Breast epithelium (tissue), 4 donors: ENCODE results near the gene TNFRSF25. TPM values are rescaled to one million over a fixed set of nuclear protein-coding genes. Genes with fewer than 3 reads are reported as not detected.

Source experiments
- DNase-seq, 2 donors: peaks; one replicate each; pipeline ENCODE4 v3.0.0-alpha.2; 2019; ENCODE audit warnings: low spot score in 2 of 2
- H3K27ac ChIP-seq, 2 donors: fragments of 200-600 bp; sonication (generic) in 1 of 2; one replicate each; pipeline ENCODE4 v1.5.1; 2016 to 2019; ENCODE audit warnings: mild to moderate bottlenecking in 1 of 2
- H3K27me3 ChIP-seq, 2 donors: fragments of 200-600 bp; sonication (generic) in 1 of 2; one replicate each; pipeline versions ENCODE4 v1.5.1 to v1.6.0; 2017 to 2019; ENCODE audit warnings: control low read depth in 1 of 2, mild to moderate bottlenecking in 1 of 2
- H3K36me3 ChIP-seq: fragments of 200-600 bp; one replicate; pipeline ENCODE4 v1.5.1; 2019
- H3K4me1 ChIP-seq, 2 donors: fragments of 200-600 bp; sonication (generic); one replicate each; pipeline ENCODE4 v1.5.1; 2016 to 2019; ENCODE audit warnings: control low read depth in 1 of 2
- H3K4me3 ChIP-seq, 3 donors: fragments of 200-600 bp; sonication (generic); 1 replicate in 2 of 3; 2 replicates in 1 of 3; pipeline ENCODE4 v1.5.1; 2016 to 2019; ENCODE audit warnings: mild to moderate bottlenecking in 3 of 3, moderate library complexity in 2 of 3
- H3K9me3 ChIP-seq, 2 donors: fragments of 200-600 bp; sonication (generic) in 1 of 2; one replicate each; pipeline ENCODE4 v1.5.1; 2016 to 2019; ENCODE audit warnings: control low read depth in 1 of 2
- POLR2A ChIP-seq: fragments of 450-650 bp; IDR thresholded peaks from one replicate; pipeline ENCODE4 v1.6.1; 2016; ENCODE audit warnings: antibody characterized with exemption, mild to moderate bottlenecking, moderate library complexity
- POLR2AphosphoS5 ChIP-seq, 3 donors: sonication (generic); formaldehyde crosslinking; IDR thresholded peaks; one replicate each; pipeline ENCODE4 v1.6.1; 2017; ENCODE audit warnings: antibody characterized with exemption in 3 of 3
- intact Hi-C: fragments of 100-400 bp; cut with DNase I; formaldehyde crosslinking; loops from one replicate; pipeline ENCODE4 v1.15.1; 2023; ENCODE audit warnings: low total_unique reads
- total RNA-seq, 3 donors: library from RNA; depleted of rRNA; stranded (reverse); fragments of >200 nt; gene quantifications; one replicate each; pipeline ENCODE4 v1.1.0, GENCODE V29; 2016
- TF ChIP-seq, protein P1 (sequence below), 3 donors: fragments of 450-650 bp; IDR thresholded peaks; one replicate each; pipeline ENCODE4 v1.5.1; 2016 to 2017; ENCODE audit warnings: antibody characterized with exemption in 3 of 3, mild to moderate bottlenecking in 3 of 3, moderate library complexity in 3 of 3

The TNFRSF25 gene
- total RNA-seq, 3 donors from 2014 or later, result 3.8 to 13.1 (median 12.4) TPM

DNA sequence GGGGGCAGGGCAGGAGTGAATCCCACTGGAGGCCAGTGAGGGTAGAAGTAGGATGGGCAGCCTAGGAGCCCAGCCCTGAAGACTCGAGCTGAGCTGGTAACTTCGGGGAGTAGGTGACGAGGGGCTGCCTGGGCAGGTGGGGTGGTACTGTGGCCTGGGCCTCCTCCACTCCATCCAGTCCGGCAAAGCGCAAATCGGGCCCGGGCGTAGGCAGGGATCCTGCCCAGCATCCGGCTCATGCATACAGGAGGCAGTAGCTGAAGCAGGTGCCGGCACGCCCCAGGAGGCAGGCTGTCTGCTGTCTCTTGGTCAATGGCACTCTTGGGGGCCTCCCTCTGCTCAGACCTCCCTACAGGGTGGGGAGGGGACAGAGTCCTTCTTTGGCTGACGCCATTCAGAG, 1.3 kb upstream of the TNFRSF25 start:
- TF ChIP-seq POLR2A (no peak), POLR2AphosphoS5 (IDR thresholded peaks at IDR 0.05) (no peak)
- TF ChIP-seq, protein P1, sequence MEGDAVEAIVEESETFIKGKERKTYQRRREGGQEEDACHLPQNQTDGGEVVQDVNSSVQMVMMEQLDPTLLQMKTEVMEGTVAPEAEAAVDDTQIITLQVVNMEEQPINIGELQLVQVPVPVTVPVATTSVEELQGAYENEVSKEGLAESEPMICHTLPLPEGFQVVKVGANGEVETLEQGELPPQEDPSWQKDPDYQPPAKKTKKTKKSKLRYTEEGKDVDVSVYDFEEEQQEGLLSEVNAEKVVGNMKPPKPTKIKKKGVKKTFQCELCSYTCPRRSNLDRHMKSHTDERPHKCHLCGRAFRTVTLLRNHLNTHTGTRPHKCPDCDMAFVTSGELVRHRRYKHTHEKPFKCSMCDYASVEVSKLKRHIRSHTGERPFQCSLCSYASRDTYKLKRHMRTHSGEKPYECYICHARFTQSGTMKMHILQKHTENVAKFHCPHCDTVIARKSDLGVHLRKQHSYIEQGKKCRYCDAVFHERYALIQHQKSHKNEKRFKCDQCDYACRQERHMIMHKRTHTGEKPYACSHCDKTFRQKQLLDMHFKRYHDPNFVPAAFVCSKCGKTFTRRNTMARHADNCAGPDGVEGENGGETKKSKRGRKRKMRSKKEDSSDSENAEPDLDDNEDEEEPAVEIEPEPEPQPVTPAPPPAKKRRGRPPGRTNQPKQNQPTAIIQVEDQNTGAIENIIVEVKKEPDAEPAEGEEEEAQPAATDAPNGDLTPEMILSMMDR (IDR thresholded peaks at IDR 0.05), result no peak
- Histone ChIP-seq H3K4me3 (no peak overlapping the region), H3K27ac (no peak overlapping the region), H3K36me3 (no peaks in the 10 kb centered on the region), H3K4me1 (no peaks in the 10 kb centered on the region), H3K9me3 (no peaks in the 10 kb centered on the region), H3K27me3 (no peaks in the 10 kb centered on the region)
- intact Hi-C loops, result no loop called here
- no peak for DNase-seq

- Histone ChIP-seq H3K9me3 (no peaks in the 10 kb centered on the region), H3K27ac (no peak overlapping the region), H3K4me1 (no peaks in the 10 kb centered on the region), H3K27me3 (no peaks in the 10 kb centered on the region), H3K36me3 (no peaks in the 10 kb centered on the region), H3K4me3 (no peak overlapping the region)
- intact Hi-C loops, result no loop called here
- TF ChIP-seq, protein P1 (IDR thresholded peaks at IDR 0.05), result no peak
- TF ChIP-seq POLR2AphosphoS5 (IDR thresholded peaks at IDR 0.05) (no peak), POLR2A (no peak)
- no peak for DNase-seq
Observed at GRCh38 chr1:6466751-6467150, 778 bp upstream of the TNFRSF25 start.

- intact Hi-C loops, result no loop called here
- no peaks in the 10 kb centered on the region for H3K9me3 ChIP-seq
- DNase-seq, result no peak
- TF ChIP-seq POLR2AphosphoS5 (IDR thresholded peaks at IDR 0.05) (no peak), POLR2A (no peak)
- TF ChIP-seq, protein P1 (IDR thresholded peaks at IDR 0.05), result no peak
- no peak overlapping the region for H3K27ac ChIP-seq
- no peaks in the 10 kb centered on the region for H3K27me3 ChIP-seq
- H3K4me1 ChIP-seq, result no peaks in the 10 kb centered on the region
- no peaks in the 10 kb centered on the region for H3K36me3 ChIP-seq
- H3K4me3 ChIP-seq, result no peak overlapping the region
Observed at GRCh38 chr1:6465461-6466005, 440 bp downstream of the TNFRSF25 start.

- Histone ChIP-seq H3K4me1 (no peaks in the 10 kb centered on the region), H3K4me3 (no peak overlapping the region), H3K36me3 (no peaks in the 10 kb centered on the region), H3K9me3 (no peaks in the 10 kb centered on the region), H3K27ac (no peak overlapping the region), H3K27me3 (no peaks in the 10 kb centered on the region)
- TF ChIP-seq POLR2A (no peak), POLR2AphosphoS5 (IDR thresholded peaks at IDR 0.05) (no peak)
- TF ChIP-seq, protein P1 (IDR thresholded peaks at IDR 0.05), result no peak
- no peak for DNase-seq
- intact Hi-C loops, result no loop called here
Observed at GRCh38 chr1:6464915-6465314, 1.1 kb downstream of the TNFRSF25 start.

DNA sequence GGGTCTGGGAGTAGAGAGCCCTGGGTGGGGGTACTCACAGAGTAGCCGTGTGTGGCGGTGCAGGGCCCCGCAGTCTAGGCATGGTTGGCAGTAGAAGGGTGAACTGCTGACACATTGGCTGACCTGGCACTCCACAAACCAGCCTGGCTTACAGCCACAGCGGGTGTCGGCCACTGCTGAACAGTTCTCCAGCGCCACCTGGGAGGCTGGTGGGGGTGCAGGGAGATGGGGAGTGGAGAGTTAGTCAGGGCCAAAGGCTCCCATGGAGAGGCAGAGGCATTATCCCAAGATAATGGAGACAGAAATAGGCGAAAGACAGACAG, 1.5 kb downstream of the TNFRSF25 start:
- no peak overlapping the region for H3K4me3 ChIP-seq
- no peaks in the 10 kb centered on the region for H3K36me3 ChIP-seq
- DNase-seq, result peak in 1 of 2 donors; percentile 72
- TF ChIP-seq, protein P1 (IDR thresholded peaks at IDR 0.05), result no peak
- H3K27ac ChIP-seq, result no peak overlapping the region
- H3K9me3 ChIP-seq, result no peaks in the 10 kb centered on the region
- H3K27me3 ChIP-seq, result no peaks in the 10 kb centered on the region
- intact Hi-C loops, result no loop called here
- no peaks in the 10 kb centered on the region for H3K4me1 ChIP-seq
